Left cardiac atrium (tissue), 4 donors: Measurements from ENCODE around the gene GMCL1. TPM values are rescaled to one million over a fixed set of nuclear protein-coding genes. Genes with fewer than 3 reads are reported as not detected.
"Not testable (repeated sequence)": the region's sequence is repeated elsewhere in the genome, so short reads cannot be mapped to it uniquely, and the experiment has no call there.

Experiments
- ATAC-seq, 2 donors: fragments of 200-7000 bp; cut with Tn5 transposase; one replicate each; pipeline ENCODE4 v1.9.1; 2020; ENCODE audit warnings: mild to moderate bottlenecking in 2 of 2, moderate library complexity in 2 of 2
- DNase-seq: peaks from one replicate; pipeline ENCODE4 v3.0.0-alpha.2; 2020
- intact Hi-C, 2 donors: fragments of 100-400 bp; cut with DNase I; formaldehyde crosslinking; loops; one replicate each; pipeline versions ENCODE4 v1.14.1 to v1.15.1; 2022 to 2023
- total RNA-seq, 2 donors: library from RNA; stranded (reverse); fragmentation: NEBNext Ultra II Directional; extraction: Animal tissue kit (Norgen Biotek cat#: 25700); gene quantifications; one replicate each; pipeline ENCODE4 v1.2.1, GENCODE V29; 2021
- donor health status: DM: no; HTN: yes; CAD: no.
- donor health status: DM: no; HTN: yes; CAD: no; lungs with severe emphysema.
- donor health status: DM: yes; HTN: yes; CAD: no.
- donor health status: Dilated cardiomyopathy.

GMCL1 gene
- total RNA-seq, 2 donors from 2014 or later: 4.8 to 7.1 TPM

DNA sequence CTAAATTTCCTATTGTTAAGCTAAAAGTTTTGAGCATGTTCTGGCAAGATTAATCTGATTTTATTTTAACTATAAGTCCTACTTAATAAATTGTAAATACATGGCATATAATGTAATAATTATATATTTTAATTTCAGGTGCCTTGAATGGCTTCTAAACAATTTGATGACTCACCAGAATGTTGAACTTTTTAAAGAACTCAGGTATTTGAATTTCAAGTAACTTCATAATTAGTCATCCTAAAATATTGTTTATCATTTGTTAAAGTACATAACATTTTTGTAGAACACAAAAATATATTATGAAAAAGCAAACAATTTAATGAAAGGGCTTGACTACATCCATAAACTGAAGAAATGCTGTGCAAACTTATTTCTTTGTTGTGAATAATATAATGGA lies 14.5 kb downstream of the GMCL1 start:
- intact Hi-C loops: no loop called here
- DNase-seq: no peak
- ATAC-seq: no peak

- DNase-seq (no peak), ATAC-seq (no peak)
- intact Hi-C loops: no loop called here
These were observed 15.1 kb downstream of the GMCL1 start for GRCh38 chr2:69844560-69844959.

GRCh38 chr2:69846182-69847067 lies 17.0 kb downstream of the GMCL1 start:
- intact Hi-C loops: no loop called here
- ATAC-seq (no peak), DNase-seq (no peak)

GRCh38 chr2:69847068-69847828 lies 17.8 kb downstream of the GMCL1 start:
- ATAC-seq: no peak
- DNase-seq: no peak
- intact Hi-C loops: no loop called here

DNA sequence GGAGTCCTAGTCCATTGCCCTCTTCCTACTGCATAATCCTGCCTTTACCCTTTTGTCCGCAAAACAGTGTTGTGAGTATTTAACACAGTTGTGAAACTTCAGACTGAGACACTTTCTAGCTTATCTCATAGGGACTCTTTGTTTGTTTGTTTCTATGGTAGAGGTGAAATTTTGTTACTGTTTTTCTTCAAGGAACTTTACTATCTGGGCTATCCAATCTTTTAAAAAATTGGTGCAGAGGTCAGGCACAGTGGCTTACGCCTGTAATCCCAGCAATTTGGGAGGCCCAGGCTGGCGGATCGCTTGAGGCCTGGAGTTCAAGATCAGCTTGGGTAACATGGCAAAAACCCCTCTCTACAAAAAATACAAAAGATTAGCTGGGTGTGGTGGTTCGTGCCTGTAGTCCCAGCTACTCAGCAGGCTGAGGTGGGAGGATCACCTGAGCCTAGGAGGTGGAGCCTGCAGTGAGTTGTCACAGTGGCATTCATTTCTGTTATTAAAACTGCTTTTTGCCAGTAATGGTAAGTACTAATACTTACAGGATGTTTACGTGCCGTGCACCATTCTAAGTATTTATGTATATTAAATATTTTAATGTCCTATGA lies 18.8 kb downstream of the GMCL1 start:
- no peak for ATAC-seq

GRCh38 chr2:69858261-69858660 lies 28.8 kb downstream of the GMCL1 start:
- intact Hi-C loops: no loop called here
- DNase-seq (no peak), ATAC-seq (no peak)

More for the DNA sequence above, 18.8 kb downstream of the GMCL1 start:
- intact Hi-C loops: no loop called here
- DNase-seq: no peak

- DNase-seq: no peak
- intact Hi-C loops: no loop called here
These were observed 33.8 kb downstream of the GMCL1 start for GRCh38 chr2:69863298-69863697.

DNA sequence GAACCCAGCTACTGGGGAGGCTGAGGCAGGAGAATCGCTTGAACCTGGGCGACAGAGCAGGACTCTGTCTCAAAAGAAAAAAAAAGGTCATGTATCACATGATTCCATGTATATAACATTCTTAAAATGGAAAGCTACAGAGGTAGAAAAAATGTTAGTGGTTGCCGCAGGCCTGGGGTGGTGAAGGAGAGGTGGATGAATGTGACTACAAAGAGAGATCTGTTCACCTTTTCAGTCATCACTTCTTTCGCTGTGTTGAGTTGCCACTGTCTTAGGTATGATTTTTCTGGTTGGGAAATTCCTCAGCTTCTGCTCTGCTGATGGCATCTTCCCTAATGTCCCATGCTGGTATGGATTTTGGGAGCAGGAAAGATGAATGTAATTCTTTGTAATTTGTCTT lies 59.0 kb downstream of the GMCL1 start:
- no peak for ATAC-seq
- intact Hi-C loops: no loop called here
- no peak for DNase-seq

More at GRCh38 chr2:69863298-69863697, 33.8 kb downstream of the GMCL1 start:
- ATAC-seq: no peak

GRCh38 chr2:69889302-69889701 lies 59.8 kb downstream of the GMCL1 start:
- no peak for DNase-seq
- intact Hi-C loops: no loop called here
- ATAC-seq: no peak

GRCh38 chr2:69890881-69891280 lies 61.4 kb downstream of the GMCL1 start:
- no peak for ATAC-seq
- DNase-seq: no peak
- intact Hi-C loops: no loop called here

- intact Hi-C loops: not testable (repeated sequence)
These were observed 63.5 kb downstream of the GMCL1 start for GRCh38 chr2:69892838-69893424.

DNA sequence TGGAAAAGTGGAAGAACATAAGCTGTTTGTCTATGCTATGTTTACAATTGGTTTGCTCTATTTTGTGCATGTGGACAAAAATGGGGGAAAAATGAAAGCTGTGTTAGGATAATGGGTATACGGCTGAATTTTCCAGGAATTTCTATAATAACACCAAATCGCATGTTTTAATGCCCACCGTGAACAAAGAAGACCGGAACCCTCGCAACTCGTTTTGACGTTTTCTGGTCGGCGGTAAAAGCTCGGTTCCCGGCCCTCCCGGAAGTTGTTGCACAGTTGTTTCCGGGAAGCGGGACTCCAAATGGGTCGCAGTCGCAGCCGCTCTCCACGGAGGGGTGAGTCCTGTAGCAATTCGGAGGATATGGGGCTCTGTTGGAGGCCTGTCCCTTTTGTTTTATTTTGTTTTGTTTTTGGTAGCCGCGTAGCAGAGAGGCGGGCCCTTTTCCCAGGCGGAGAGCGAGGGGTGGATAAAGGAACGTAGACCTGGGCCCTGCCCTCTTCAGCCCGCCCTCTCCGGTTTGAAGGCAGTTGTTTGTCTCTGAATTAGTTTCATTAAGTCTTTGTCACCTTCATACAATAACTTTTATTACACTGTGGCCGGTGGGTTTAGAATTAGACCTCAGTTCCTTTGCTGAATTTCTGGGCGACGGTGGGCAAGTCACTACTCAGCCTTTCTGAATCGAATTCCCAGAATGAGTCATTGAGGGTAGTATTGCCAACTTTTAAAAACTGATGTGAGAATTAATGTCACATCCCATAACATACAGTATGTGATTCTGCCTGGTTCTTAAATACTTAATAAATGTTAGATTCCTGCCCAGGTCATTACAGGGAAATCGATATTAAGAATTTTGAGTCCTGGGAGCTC lies 64.5 kb downstream of the GMCL1 start, which contains the start of gene SNRNP27:
TSS of gene SNRNP27 (plus strand) at position 273 of the 868 bp plus-strand sequence. CDS start at position 302, 29 bp downstream.
- peak; percentile 80 for DNase-seq
- intact Hi-C loops: no loop called here
- peak; percentile 88 to 93 for ATAC-seq

More at GRCh38 chr2:69892838-69893424, 63.5 kb downstream of the GMCL1 start:
- ATAC-seq, DNase-seq: not testable (repeated sequence)

DNA sequence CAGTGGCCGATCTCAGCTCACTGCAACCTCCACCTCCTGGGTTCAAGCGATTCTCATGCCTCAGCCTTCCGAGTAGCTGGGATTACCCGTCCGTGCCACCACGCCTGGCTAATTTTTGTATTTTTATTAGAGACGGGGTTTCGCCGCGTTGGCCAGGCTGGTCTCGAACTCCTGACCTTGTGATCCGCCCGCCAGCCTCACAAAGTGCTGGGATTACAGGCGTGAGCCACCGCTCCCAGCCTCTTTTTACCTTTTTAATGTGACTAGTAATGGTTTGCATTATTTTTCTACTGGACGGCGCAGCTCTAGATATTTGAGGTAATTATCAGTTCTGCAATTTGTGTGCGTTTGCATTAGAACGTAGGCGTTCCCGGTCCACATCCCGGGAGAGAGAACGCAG lies 65.3 kb downstream of the GMCL1 start:
- intact Hi-C loops, DNase-seq: not testable (repeated sequence)
- peak; percentile 6 to 12 for ATAC-seq

- intact Hi-C loops: no loop called here
- DNase-seq: peak; percentile 34
- ATAC-seq: peak in 1 of 2 donors; percentile 11
These were observed 72.9 kb downstream of the GMCL1 start for GRCh38 chr2:69902213-69902922.

DNA sequence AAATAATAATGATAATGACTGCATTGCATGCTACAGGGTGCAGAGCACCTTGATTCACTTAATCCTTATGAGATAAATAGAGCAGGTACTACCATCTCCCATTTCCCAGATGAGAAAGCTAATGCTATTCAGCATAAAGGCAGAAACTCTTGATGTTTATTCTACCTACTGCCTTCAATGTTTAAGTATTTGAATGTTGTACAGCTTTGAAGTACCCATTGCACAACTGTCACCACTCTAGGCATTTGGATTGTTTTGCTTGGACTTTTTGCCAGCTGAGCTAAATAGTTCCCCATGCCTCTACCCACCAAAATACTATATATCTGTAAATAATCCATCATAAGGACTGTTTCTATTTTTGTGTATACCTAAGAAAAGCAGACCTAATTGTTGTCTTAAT lies 77.8 kb downstream of the GMCL1 start:
- intact Hi-C loops: no loop called here
- no peak for DNase-seq
- ATAC-seq: no peak

GRCh38 chr2:69911985-69912563 lies 82.6 kb downstream of the GMCL1 start:
- no peak for DNase-seq
- ATAC-seq: no peak

More at GRCh38 chr2:69911985-69912563, 82.6 kb downstream of the GMCL1 start:
- intact Hi-C loops: loop anchor here (5.0 kb wide), 3 partner anchors 160 to 390 kb away; partner anchors contain the start of gene FAM136A (in 1 of the 2)
